ENCODE measurements around the gene SERPINA5. TPM values are rescaled to one million over a fixed set of nuclear protein-coding genes. Genes with fewer than 3 reads are reported as not detected.

Gene SERPINA5
- total and polyA plus RNA-seq, 10 of the 15 experiments (the other 5 are each of a cell fraction or from before 2014, with no cell fraction given), result 0.90 TPM; not detected in 9

- ATAC-seq (no peak), DNase-seq (ENCODE audit: low read depth, low spot score) (no peak), FAIRE-seq (no peak)
- SMC1A ChIA-PET (ENCODE audit: uncharacterized antibody, unreplicated experiment), result no interaction called here
- intact Hi-C loops (cut with micrococcal nuclease; ENCODE audit: unreplicated experiment), result no loop called here
- H3K9me3 ChIP-seq (replicated peaks; ENCODE audit: control insufficient read depth, insufficient read depth, low read length), result no peaks in the 10 kb centered on the region; the same call in 2 of the 3 replicates
- H2AFZ ChIP-seq (ENCODE audit: control insufficient read depth, low read depth, low read length), result no peak overlapping the region
- H3K79me2 ChIP-seq (ENCODE audit: control insufficient read depth, insufficient read depth, low read length), result no peaks in the 10 kb centered on the region
- 26% methylated on average over 7 of the region's 7 CpGs for WGBS (ENCODE audit: insufficient coverage, insufficient replicate concordance, low lambda C conversion rate, missing lambda C conversion rate)
- TF ChIP-seq PAX5 (IDR thresholded peaks at IDR 0.05; ENCODE audit: borderline replicate concordance, low read depth, low read length) (no peak), WRNIP1 (IDR thresholded peaks at IDR 0.05; ENCODE audit: borderline replicate concordance, low read depth, low read length) (no peak), E4F1 (IDR thresholded peaks at IDR 0.05; ENCODE audit: borderline replicate concordance, partially characterized antibody) (no peak)
- H3K27ac ChIP-seq (ENCODE audit: control insufficient read depth, insufficient read depth), result no peak overlapping the region
- H3K4me2 ChIP-seq (ENCODE audit: control insufficient read depth, insufficient read depth), result no peak overlapping the region
- H3K27me3 ChIP-seq (replicated peaks in 1 of 2; ENCODE audit: control insufficient read depth in 2 of 2, insufficient read depth in 2 of 2, low read length in 1 of 2), result no peaks in the 10 kb centered on the region
- H3K36me3 ChIP-seq (ENCODE audit: control insufficient read depth in 2 of 2, insufficient read depth in 2 of 2, low read length in 1 of 2), result no peaks in the 10 kb centered on the region
- no peaks in the 10 kb centered on the region for H3K4me1 ChIP-seq (ENCODE audit: control insufficient read depth, insufficient read depth, low read length)
- RAD21 ChIA-PET (ENCODE audit: unreplicated experiment), result no interaction called here
- H3K9ac ChIP-seq (ENCODE audit: control insufficient read depth, insufficient read depth, low read length), result no peak overlapping the region
- no peaks in the 10 kb centered on the region for H4K20me1 ChIP-seq (ENCODE audit: control insufficient read depth, insufficient read depth)
- CTCF ChIA-PET, result interaction anchor here (0.9 to 3.0 kb wide), 2 partner anchors 11 to 13 kb away, joined by 3 to 11 read pairs; no protein-coding TSS in a partner anchor
- in situ Hi-C loops (cut with MboI), result no loop called here
- POLR2A ChIA-PET, result no interaction called here
- BruUV-seq (replicated peaks), result no TSS peak
- H3K4me3 ChIP-seq, result no peak overlapping the region
Observed at GRCh38 chr14:94561656-94562010, 19.6 kb upstream of the SERPINA5 start.

DNA sequence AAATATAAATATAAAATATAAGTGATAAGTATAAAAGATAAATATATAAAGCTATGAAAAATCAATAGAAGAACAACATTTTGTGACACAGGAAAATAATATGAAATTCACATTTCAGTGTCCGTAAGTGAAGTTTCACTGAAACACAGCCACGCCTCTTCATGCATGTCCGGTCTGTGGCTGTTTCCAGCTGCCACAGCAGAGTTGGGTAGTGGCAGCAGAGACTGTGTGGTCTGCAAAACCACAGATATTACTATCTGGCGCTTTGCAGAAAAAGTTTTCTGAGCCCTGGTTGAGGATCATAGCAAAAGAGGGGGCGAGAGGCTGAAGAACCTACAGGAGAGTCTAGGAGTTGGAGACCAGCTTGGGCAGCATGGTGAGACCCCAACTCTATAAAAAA, 19.2 kb upstream of the SERPINA5 start:
- RAD21 ChIA-PET (ENCODE audit: unreplicated experiment), result no interaction called here
- no peak for DNase-seq (ENCODE audit: low read depth, low spot score)
- Histone ChIP-seq H3K4me3 (no peak overlapping the region), H3K79me2 (ENCODE audit: control insufficient read depth, insufficient read depth, low read length) (no peaks in the 10 kb centered on the region), H4K20me1 (ENCODE audit: control insufficient read depth, insufficient read depth) (no peaks in the 10 kb centered on the region), H3K27me3 (replicated peaks in 1 of 2; ENCODE audit: control insufficient read depth in 2 of 2, insufficient read depth in 2 of 2, low read length in 1 of 2) (no peaks in the 10 kb centered on the region), H3K4me2 (ENCODE audit: control insufficient read depth, insufficient read depth) (no peak overlapping the region), H2AFZ (ENCODE audit: control insufficient read depth, low read depth, low read length) (no peak overlapping the region), H3K9me3 (replicated peaks; ENCODE audit: control insufficient read depth, insufficient read depth, low read length) (no peaks in the 10 kb centered on the region; the same call in 2 of the 3 replicates), H3K36me3 (ENCODE audit: control insufficient read depth in 2 of 2, insufficient read depth in 2 of 2, low read length in 1 of 2) (no peaks in the 10 kb centered on the region), H3K9ac (ENCODE audit: control insufficient read depth, insufficient read depth, low read length) (no peak overlapping the region), H3K4me1 (ENCODE audit: control insufficient read depth, insufficient read depth, low read length) (no peaks in the 10 kb centered on the region), H3K27ac (ENCODE audit: control insufficient read depth, insufficient read depth) (no peak overlapping the region)
- SMC1A ChIA-PET (ENCODE audit: uncharacterized antibody, unreplicated experiment), result no interaction called here
- WGBS (ENCODE audit: insufficient coverage, insufficient replicate concordance, low lambda C conversion rate, missing lambda C conversion rate), result 18% methylated on average over 5 of the region's 5 CpGs
- POLR2A ChIA-PET, result no interaction called here
- BruUV-seq (replicated peaks), result no TSS peak
- CTCF ChIA-PET, result interaction anchor here (0.9 to 3.0 kb wide), 2 partner anchors 11 to 13 kb away, joined by 3 to 11 read pairs; no protein-coding TSS in a partner anchor
- in situ Hi-C loops (cut with MboI), result no loop called here
- no peak for FAIRE-seq
- intact Hi-C loops (cut with micrococcal nuclease; ENCODE audit: unreplicated experiment), result no loop called here
- ATAC-seq, result no peak
- TF ChIP-seq STAT3 (IDR thresholded peaks at IDR 0.05; ENCODE audit: low read depth, low read length) (no peak), GABPA (IDR thresholded peaks at IDR 0.05; ENCODE audit: low read depth) (no peak), IRF3 (IDR thresholded peaks at IDR 0.05) (no peak), SMARCA5 (IDR thresholded peaks at IDR 0.05) (no peak)
- TF ChIP-seq, protein P1, sequence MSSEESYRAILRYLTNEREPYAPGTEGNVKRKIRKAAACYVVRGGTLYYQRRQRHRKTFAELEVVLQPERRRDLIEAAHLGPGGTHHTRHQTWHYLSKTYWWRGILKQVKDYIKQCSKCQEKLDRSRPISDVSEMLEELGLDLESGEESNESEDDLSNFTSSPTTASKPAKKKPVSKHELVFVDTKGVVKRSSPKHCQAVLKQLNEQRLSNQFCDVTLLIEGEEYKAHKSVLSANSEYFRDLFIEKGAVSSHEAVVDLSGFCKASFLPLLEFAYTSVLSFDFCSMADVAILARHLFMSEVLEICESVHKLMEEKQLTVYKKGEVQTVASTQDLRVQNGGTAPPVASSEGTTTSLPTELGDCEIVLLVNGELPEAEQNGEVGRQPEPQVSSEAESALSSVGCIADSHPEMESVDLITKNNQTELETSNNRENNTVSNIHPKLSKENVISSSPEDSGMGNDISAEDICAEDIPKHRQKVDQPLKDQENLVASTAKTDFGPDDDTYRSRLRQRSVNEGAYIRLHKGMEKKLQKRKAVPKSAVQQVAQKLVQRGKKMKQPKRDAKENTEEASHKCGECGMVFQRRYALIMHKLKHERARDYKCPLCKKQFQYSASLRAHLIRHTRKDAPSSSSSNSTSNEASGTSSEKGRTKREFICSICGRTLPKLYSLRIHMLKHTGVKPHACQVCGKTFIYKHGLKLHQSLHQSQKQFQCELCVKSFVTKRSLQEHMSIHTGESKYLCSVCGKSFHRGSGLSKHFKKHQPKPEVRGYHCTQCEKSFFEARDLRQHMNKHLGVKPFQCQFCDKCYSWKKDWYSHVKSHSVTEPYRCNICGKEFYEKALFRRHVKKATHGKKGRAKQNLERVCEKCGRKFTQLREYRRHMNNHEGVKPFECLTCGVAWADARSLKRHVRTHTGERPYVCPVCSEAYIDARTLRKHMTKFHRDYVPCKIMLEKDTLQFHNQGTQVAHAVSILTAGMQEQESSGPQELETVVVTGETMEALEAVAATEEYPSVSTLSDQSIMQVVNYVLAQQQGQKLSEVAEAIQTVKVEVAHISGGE (CRISPR knock-in tag; IDR thresholded peaks at IDR 0.05), result no peak
